ENCODE data around the gene SYPL2. TPM values are rescaled to one million over a fixed set of nuclear protein-coding genes. Genes with fewer than 3 reads are reported as not detected.
A peak's percentile ranks its signal among the peaks of the same experiment; 100 is the strongest.

Gene SYPL2
- total RNA-seq, 2 experiments from 2014 or later: not detected

GRCh38 chr1:109491372-109491771 lies 25.0 kb downstream of the SYPL2 start:
- no peak overlapping the region for H3K27ac Mint-ChIP-seq
- DNase-seq (no peak), ATAC-seq (no peak)
- H3K27me3 Mint-ChIP-seq: no peaks in the 10 kb centered on the region
- intact Hi-C loops (cut with micrococcal nuclease): no loop called here
- ChIA-PET POLR2A (interaction anchor here (0.7 to 3.2 kb wide), 3 partner anchors 18 to 66 kb away, joined by 3 to 17 read pairs (median 5); partner anchors contain the start of genes AMIGO1 and PSMA5), CTCF (interaction anchor here (1.1 to 40.7 kb wide), 14 partner anchors 8 to 278 kb away, joined by 3 to 1390 read pairs (median 8); partner anchors contain the start of genes AMIGO1, ATXN7L2, GNAI3 and GPR61)
- H3K9me3 Mint-ChIP-seq: no peaks in the 10 kb centered on the region
- H3K4me3 Mint-ChIP-seq: no peak overlapping the region
- H3K4me1 Mint-ChIP-seq (ENCODE audit: low read depth): peaks cover 30% of the 10 kb centered on the region
- TF ChIP-seq CTCF (IDR thresholded peaks at IDR 0.05): no peak
- H3K36me3 Mint-ChIP-seq (ENCODE audit: low read depth): peaks cover 6% of the 10 kb centered on the region

- no peak for ATAC-seq
- no peak for DNase-seq
- ChIA-PET POLR2A (interaction anchor here (0.7 to 4.1 kb wide), 6 partner anchors 9 to 194 kb away, joined by 3 to 25 read pairs (median 17); partner anchors contain the start of gene ATXN7L2), CTCF (interaction anchor here (0.7 to 40.7 kb wide), 11 partner anchors 9 to 216 kb away, joined by 3 to 1390 read pairs (median 6); partner anchors contain the start of genes AMIGO1, ATXN7L2, GNAI3 and GPR61)
- Mint-ChIP-seq H3K4me1 (ENCODE audit: low read depth) (peaks cover 35% of the 10 kb centered on the region), H3K27ac (no peak overlapping the region), H3K27me3 (no peaks in the 10 kb centered on the region), H3K36me3 (ENCODE audit: low read depth) (peaks cover 6% of the 10 kb centered on the region), H3K4me3 (no peak overlapping the region), H3K9me3 (no peaks in the 10 kb centered on the region)
- intact Hi-C loops (cut with micrococcal nuclease): no loop called here
- TF ChIP-seq CTCF (IDR thresholded peaks at IDR 0.05): no peak
Measured at GRCh38 chr1:109492779-109493178, 26.4 kb downstream of the SYPL2 start.

GRCh38 chr1:109493227-109493626 lies 26.9 kb downstream of the SYPL2 start:
- H3K27me3 Mint-ChIP-seq: no peaks in the 10 kb centered on the region
- peak overlapping the region; percentile 93 for H3K4me3 Mint-ChIP-seq
- H3K4me1 Mint-ChIP-seq (ENCODE audit: low read depth): peaks cover 40% of the 10 kb centered on the region
- ChIA-PET POLR2A (interaction anchor here (0.7 to 4.1 kb wide), 9 partner anchors 9 to 193 kb away, joined by 3 to 25 read pairs (median 6); partner anchors contain the start of genes AMIGO1, ATXN7L2 and GPR61), CTCF (interaction anchor here (0.7 to 40.7 kb wide), 15 partner anchors 9 to 216 kb away, joined by 3 to 1390 read pairs (median 6); partner anchors contain the start of genes AMIGO1, ATXN7L2, GNAI3 and GPR61)
- TF ChIP-seq CTCF (IDR thresholded peaks at IDR 0.05): no peak
- no peak for DNase-seq
- no peaks in the 10 kb centered on the region for H3K9me3 Mint-ChIP-seq
- intact Hi-C loops (cut with micrococcal nuclease): no loop called here
- no peak for ATAC-seq
- H3K27ac Mint-ChIP-seq: no peak overlapping the region
- peaks cover 6% of the 10 kb centered on the region for H3K36me3 Mint-ChIP-seq (ENCODE audit: low read depth)

- H3K9me3 Mint-ChIP-seq: no peaks in the 10 kb centered on the region
- peak within 1 kb of the TSS; percentile 73 for H3K27ac Mint-ChIP-seq
- POLR2A ChIA-PET: interaction anchor here (0.6 to 4.1 kb wide), 13 partner anchors 9 to 69 kb away, joined by 3 to 25 read pairs (median 6); partner anchors contain the start of genes AMIGO1, ATXN7L2, GPR61 and PSMA5
- peaks cover 6% of the 10 kb centered on the region for H3K36me3 Mint-ChIP-seq (ENCODE audit: low read depth)
- H3K4me1 Mint-ChIP-seq (ENCODE audit: low read depth): peaks cover 45% of the 10 kb centered on the region
- TF ChIP-seq CTCF (IDR thresholded peaks at IDR 0.05): peak; percentile 88
- CTCF ChIA-PET: interaction anchor here (0.6 to 40.7 kb wide), 23 partner anchors 9 to 492 kb away, joined by 3 to 1390 read pairs (median 5); partner anchors contain the start of genes AMIGO1, ATXN7L2, GNAI3 and GPR61
- H3K27me3 Mint-ChIP-seq: no peaks in the 10 kb centered on the region
- DNase-seq (peak; percentile 89), ATAC-seq (peak; percentile 91)
- peak within 1 kb of the TSS; percentile 93 for H3K4me3 Mint-ChIP-seq
- intact Hi-C loops (cut with micrococcal nuclease): loop anchor here (1.0 kb wide), 1 partner anchor 38 kb away; no protein-coding TSS in a partner anchor
Measured at GRCh38 chr1:109493805-109494539, 27.6 kb downstream of the SYPL2 start, which contains the start of gene CYB561D1. TSS of gene CYB561D1 (plus strand) at chr1:109494094. CDS start at chr1:109494140, 46 bp downstream.
